Stimulated activated CD4-positive, alpha-beta T cell treated with anti-CD3 and anti-CD28 coated beads, Interleukin-1b, Interleukin-23, amount 100 ng/mL, for 48 hours (primary cell): ENCODE measurements around the gene PCDHA3.
"Not testable (repeated sequence)": the region's sequence is repeated elsewhere in the genome, so short reads cannot be mapped to it uniquely, and the experiment has no call there.

ENCODE experiments used
- DNase-seq: peaks from one replicate; pipeline ENCODE4 v3.0.0-alpha.2; 2020

The PCDHA3 gene

DNA sequence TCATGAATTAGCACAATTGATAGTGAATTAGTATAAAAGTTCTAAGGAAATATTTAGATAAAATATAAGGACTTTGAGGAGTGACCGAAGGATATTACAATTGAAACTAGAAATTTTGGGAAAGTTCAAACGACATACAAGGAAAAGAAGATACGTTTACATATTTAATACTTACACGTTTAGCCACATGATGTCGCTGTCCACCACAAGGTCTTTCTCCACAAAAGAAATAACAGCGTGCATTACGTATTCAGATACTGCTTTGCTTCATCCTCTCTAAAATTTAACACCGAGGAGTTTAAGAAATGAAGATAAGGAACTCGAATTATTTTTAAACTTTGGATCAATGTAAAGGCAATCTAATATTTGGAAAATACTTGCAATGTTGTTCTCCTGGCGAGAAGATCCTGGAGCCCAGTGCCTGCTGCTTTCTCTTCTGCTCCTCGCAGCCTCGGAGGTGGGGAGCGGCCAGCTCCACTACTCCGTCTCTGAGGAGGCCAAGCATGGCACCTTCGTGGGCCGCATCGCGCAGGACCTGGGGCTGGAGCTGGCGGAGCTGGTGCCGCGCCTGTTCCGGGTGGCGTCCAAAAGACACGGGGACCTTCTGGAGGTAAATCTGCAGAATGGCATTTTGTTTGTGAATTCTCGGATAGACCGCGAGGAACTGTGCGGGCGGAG lies at the start of gene PCDHA3:
Gene PCDHA3, plus strand, starts transcription at position 242 of the 678 bp plus-strand sequence.
- no peak for DNase-seq

DNA sequence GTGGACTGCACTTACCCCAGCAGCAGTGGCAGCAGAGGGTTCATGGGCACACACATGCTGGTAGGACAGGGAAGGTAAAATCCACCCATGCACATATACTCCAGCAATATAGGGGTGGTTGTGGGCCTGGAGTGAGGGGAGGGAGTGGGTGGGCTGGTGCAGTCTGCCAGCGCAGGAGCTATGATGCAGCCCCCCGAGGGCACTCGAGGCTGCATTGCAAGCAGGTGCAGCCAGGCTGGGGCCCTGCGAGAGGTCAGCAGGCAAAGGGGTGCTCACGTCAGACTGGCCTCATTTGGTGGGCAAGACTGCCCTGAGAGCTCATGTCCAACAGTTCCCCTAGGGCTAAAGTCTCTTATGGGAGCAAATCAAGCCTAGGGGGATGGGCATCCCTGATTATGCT lies 47.3 kb upstream of the PCDHA3 start:
- DNase-seq = no peak

DNA sequence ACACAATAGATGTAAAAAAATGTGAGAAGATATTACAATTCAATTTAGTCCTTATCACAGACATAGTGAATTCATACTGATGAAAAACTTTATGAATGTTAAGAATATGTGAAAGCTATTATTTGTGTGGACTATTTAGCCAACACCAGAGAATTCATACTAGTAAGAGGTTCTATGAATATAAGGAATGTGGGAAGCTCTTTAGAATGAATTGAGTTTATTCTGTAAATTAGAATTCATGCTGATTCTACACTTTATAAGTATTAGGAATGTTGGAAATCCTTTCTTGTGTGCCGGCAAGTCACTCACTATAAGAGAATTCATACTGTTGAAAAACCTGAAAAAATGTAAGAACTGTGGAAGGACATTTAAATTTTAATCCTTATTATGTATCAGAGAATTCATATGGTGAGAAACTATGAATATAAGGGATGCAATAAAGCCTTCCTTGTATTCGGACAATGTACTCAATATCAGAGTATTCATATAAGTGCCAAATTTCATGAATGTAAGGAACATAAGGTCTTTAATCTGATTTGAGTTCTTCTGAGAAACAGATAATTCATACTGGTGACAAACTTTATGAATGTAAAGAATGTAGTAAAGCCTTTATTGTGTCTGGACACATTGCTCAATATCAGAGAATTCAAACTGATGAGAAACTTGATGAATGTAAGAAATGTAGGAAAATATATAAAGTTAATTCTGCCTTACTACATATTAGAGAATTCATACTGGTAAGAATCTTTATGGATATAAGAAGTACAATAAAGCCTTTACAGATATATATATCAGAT lies 36.5 kb upstream of the PCDHA3 start:
- no peak for DNase-seq

DNA sequence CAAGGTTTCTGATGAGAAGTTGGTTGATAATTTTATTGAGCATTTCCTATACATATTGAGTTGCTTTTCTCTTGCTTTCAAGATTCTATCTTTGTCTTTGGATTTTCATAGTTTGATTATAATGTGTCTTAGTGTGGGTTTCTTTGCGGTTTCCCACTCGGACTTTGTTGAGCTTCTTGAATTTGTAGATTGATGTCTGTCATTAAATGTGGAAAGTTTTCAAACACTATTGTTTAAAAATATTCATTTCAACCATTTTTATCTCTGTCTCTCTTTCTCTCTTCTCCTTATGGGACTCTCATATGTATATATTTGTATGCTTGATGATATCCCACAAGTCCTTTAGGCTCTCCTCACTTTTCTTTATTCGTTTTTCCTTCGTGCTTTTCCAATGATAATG lies 33.4 kb upstream of the PCDHA3 start:
- no peak for DNase-seq

DNA sequence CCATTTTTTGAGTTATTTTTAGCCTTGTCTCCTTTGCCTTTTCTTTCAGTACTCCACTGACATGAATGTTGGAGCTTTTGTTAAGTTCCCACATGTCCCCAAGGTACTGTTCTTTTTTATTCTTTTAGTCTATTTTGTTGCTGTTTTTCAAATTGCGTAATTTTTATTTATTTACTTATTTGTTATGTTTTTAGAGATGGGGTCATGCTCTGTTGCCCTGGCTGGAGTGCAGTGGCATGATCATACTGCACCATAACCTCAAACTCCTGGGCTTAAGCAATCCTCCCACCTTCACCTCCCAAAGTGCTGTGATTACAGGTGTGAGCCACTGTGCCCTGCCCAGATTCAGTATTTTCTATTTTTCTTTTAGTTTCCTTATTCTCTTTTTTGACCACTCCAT lies 20.3 kb upstream of the PCDHA3 start:
- DNase-seq = no peak

DNA sequence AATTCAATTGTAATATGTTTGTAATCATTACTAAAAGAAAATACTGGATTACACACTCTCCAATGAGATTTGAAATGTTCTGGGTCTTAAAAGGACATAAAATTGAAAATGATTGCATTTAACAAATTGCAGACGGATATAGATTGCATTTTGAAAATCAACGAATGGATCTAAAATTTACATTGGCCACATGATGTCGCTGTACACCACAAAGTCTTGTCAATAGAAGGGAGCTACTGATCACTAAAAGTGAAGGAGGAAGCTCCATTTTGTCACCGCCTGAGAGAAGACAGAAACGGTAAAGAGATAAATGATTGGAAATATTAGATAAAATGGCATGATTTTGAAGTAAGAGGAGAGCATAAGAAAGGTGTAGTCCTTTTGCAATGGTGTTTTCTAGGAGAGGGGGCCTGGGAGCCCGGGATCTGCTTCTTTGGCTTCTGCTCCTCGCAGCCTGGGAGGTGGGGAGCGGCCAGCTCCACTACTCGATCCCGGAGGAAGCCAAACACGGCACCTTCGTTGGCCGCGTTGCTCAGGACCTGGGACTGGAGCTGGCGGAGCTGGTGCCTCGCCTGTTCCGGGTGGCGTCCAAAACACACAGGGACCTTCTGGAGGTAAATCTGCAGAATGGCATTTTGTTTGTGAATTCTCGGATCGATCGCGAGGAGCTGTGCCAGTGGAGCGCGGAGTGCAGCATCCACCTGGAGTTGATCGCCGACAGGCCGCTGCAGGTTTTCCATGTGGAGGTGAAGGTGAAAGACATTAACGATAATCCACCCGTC lies 14.8 kb upstream of the PCDHA3 start, which contains the start of gene PCDHA1:
Gene PCDHA1, plus strand, starts transcription at position 236 of the 782 bp plus-strand sequence.
- no peak for DNase-seq

DNA sequence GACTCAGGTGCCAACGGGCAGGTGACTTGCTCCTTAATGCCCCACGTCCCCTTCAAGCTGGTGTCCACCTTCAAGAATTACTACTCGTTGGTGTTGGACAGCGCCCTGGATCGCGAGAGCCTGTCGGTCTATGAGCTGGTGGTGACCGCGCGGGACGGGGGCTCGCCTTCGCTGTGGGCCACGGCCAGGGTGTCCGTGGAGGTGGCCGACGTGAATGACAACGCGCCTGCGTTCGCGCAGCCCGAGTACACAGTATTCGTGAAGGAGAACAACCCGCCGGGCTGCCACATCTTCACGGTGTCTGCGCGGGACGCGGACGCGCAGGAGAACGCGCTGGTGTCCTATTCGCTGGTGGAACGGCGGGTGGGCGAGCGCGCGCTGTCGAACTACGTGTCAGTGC lies 13.4 kb upstream of the PCDHA3 start:
- DNase-seq = not testable (repeated sequence)

DNA sequence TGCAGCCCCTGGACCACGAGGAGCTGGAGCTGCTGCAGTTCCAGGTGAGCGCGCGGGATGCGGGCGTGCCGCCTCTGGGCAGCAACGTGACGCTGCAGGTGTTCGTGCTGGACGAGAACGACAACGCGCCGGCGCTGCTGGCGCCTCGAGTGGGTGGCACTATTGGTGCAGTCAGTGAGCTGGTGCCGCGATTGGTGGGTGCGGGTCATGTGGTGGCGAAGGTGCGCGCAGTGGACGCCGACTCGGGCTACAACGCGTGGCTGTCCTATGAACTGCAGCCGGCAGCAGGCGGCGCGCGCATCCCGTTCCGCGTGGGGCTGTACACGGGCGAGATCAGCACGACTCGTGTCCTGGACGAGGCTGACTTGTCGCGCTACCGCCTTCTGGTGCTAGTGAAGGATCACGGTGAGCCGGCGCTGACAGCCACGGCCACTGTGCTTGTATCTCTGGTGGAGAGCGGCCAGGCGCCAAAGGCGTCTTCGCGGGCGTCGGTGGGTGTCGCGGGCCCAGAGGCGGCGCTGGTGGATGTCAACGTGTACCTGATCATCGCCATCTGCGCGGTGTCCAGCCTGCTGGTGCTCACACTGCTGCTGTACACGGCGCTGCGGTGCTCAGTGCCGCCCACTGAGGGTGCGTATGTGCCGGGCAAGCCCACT lies 12.9 kb upstream of the PCDHA3 start:
- DNase-seq = not testable (repeated sequence)

DNA sequence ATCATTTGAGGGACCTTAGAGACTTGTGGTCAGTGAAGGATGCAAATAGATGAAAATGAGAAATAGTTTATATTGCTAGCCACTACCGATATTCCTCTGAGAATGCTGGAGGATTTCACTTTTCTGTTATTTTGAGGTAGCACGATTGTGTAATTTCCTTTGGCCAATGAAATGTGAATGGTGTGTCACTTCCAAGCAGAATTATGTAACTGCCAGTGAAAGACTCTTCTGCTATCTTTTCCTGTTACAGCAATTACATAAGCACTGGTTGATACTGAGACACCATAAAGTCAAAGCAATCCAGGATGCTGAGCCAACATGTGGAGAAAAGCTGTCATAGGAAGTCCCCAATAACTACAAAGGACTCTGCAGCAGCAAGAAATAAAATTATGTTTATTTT lies 9.8 kb upstream of the PCDHA3 start:
- no peak for DNase-seq

DNA sequence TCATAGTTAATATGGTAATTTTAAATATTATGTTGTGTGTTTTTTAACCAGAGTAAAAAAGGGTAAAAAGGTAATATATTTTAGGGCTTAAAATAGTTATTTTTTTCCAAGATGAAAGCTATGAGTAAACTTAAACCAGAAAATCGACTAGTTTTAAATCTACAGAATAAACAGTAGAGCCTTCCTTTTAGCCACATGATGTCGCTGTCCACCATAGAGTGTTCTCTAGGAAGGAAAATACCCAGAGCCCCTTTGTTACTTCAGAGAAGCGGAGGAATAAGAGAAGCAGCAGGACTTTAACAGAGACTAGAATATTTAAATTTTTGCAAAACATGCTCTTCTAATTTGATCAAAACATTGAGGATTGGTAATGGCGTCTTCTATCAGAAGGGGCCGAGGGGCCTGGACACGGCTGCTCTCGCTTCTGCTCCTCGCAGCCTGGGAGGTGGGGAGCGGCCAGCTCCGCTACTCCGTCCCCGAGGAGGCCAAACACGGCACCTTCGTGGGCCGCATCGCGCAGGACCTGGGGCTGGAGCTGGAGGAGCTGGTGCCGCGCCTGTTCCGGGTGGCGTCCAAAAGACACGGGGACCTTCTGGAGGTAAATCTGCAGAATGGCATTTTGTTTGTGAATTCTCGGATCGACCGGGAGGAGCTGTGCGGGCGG lies 6.1 kb upstream of the PCDHA3 start, which contains the start of gene PCDHA2:
Gene PCDHA2, plus strand, starts transcription at position 258 of the 664 bp plus-strand sequence.
- DNase-seq = no peak

DNA sequence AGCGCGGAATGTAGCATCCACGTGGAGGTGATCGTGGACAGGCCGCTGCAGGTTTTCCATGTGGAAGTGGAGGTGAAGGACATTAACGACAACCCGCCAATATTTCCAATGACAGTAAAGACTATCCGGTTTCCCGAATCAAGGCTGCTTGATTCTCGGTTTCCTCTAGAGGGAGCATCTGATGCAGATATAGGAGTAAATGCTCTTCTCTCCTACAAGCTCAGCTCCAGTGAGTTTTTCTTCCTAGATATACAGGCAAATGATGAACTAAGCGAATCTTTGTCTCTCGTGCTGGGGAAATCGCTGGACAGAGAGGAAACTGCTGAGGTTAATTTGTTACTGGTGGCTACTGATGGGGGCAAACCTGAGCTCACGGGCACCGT lies 5.6 kb upstream of the PCDHA3 start:
- no peak for DNase-seq

DNA sequence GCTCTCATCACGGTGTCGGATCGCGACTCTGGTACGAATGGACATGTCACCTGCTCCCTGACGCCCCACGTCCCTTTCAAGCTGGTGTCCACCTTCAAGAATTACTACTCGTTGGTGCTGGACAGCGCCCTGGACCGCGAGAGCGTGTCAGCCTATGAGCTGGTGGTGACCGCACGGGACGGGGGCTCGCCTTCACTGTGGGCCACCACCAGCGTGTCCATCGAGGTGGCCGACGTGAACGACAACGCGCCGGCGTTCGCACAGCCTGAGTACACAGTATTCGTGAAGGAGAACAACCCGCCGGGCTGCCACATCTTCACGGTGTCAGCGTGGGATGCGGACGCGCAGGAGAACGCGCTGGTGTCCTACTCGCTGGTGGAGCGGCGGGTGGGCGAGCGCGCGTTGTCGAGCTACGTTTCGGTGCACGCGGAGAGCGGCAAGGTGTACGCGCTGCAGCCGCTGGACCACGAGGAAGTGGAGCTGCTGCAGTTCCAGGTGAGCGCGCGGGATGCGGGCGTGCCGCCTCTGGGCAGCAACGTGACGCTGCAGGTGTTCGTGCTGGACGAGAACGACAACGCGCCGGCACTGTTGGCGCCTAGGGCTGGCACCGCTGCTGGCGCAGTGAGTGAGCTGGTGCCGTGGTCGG lies 4.7 kb upstream of the PCDHA3 start:
- DNase-seq = not testable (repeated sequence)

DNA sequence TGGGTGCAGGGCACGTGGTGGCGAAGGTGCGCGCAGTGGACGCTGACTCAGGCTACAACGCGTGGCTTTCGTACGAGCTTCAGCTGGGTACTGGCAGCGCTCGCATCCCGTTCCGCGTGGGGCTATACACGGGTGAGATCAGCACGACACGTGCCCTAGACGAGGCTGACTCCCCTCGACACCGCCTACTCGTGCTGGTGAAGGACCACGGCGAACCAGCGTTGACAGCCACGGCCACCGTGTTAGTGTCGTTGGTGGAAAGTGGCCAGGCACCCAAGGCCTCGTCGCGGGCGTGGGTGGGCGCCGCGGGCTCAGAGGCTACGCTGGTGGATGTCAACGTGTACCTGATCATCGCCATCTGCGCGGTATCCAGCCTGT lies 4.2 kb upstream of the PCDHA3 start:
- no peak for DNase-seq

DNA sequence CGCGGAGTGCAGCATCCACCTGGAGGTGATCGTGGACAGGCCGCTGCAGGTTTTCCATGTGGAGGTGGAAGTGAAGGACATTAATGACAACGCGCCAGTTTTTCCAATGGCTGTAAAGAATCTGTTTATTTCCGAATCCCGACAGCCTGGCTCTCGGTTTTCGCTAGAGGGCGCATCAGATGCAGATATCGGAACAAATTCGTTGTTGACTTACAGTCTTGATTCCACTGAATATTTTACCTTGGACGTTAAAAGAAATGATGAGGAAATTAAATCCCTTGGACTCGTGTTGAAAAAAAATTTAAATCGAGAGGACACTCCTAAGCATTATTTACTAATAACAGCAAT lies 611 bp downstream of the PCDHA3 start:
- no peak for DNase-seq

DNA sequence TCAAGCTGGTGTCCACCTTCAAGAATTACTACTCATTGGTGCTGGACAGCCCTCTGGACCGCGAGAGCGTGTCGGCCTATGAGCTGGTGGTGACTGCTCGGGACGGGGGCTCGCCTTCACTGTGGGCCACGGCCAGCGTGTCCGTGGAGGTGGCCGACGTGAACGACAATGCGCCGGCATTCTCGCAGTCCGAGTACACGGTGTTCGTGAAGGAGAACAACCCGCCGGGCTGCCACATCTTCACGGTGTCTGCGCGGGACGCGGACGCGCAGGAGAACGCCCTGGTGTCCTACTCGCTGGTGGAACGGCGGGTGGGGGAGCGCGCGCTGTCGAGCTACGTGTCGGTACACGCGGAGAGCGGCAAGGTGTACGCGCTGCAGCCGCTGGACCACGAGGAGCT lies 1.5 kb downstream of the PCDHA3 start:
- DNase-seq = not testable (repeated sequence)

DNA sequence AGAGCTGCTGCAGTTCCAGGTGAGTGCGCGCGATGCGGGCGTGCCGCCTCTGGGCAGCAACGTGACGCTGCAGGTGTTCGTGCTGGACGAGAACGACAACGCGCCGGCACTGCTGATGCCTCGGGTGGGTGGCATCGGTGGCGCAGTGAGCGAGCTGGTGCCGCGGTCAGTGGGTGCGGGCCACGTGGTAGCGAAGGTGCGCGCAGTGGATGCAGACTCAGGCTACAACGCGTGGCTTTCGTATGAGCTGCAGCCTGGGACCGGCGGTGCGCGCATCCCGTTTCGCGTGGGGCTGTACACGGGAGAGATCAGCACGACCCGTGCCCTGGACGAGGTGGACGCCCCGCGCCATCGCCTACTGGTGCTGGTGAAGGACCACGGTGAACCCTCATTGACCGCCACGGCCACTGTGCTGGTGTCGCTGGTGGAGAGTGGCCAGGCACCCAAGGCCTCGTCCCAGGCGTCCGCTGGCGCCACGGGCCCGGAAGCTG lies 2.0 kb downstream of the PCDHA3 start:
- no peak for DNase-seq

DNA sequence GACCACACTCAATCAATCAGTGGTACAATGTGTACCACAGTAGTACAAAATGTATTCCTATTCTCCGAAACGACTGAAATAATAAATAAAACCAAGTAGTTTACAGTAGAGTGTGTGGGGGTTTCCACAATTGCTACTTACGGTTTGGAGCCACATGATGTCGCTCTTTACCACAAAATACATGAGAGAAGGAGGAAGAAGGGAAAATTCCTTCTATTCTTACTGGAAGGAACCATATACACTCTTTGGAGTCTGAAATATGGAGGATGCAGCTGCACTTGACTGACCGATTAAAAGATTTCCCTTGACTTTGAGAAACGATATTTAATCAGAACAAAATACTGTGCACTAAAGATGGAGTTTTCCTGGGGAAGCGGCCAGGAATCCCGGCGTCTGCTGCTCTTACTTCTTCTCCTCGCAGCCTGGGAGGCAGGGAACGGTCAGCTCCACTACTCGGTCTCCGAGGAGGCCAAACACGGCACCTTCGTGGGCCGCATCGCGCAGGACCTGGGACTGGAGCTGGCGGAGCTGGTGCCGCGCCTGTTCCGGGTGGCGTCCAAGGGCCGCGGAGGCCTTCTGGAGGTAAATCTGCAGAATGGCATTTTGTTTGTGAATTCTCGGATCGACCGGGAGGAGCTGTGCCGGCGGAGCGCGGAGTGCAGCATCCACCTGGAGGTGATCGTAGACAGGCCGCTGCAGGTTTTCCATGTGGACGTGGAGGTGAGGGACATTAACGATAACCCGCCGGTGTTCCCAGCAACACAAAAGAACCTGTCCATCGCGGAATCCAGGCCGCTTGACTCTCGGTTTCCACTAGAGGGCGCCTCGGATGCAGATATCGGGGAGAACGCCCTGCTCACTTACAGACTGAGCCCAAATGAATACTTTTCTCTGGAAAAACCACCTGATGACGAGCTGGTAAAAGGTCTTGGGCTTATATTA lies 6.2 kb downstream of the PCDHA3 start, which contains the start of gene PCDHA4:
Gene PCDHA4, plus strand, starts transcription at position 235 of the 942 bp plus-strand sequence.
- no peak for DNase-seq

DNA sequence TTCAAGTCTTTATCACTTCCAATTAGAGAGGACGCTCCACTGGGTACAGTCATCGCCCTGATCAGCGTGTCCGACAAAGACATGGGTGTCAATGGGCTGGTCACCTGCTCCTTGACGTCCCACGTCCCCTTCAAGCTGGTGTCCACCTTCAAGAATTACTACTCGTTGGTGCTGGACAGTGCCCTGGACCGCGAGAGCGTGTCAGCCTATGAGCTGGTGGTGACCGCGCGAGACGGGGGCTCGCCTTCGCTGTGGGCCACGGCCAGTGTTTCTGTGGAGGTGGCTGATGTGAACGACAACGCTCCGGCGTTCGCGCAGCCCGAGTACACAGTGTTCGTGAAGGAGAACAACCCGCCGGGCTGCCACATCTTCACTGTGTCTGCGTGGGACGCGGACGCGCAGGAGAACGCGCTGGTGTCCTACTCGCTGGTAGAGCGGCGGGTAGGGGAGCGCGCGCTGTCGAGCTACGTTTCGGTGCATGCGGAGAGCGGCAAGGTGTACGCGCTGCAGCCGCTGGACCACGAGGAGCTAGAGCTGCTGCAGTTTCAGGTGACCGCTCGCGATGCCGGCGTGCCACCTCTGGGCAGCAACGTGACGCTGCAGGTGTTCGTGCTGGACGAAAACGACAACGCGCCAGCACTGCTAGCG lies 7.5 kb downstream of the PCDHA3 start:
- not testable (repeated sequence) for DNase-seq

DNA sequence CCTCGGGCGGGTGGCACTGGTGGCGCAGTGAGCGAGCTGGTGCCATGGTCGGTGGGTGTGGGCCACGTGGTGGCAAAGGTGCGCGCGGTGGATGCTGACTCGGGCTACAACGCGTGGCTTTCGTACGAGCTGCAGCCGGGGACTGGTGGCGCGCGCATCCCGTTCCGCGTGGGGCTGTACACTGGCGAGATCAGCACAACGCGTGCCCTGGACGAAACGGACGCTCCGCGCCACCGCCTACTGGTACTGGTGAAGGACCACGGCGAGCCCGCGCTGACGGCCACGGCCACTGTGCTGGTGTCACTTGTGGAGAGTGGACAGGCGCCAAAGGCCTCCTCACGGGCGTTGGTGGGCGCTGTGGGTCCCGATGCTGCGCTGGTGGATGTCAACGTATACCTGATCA lies 8.0 kb downstream of the PCDHA3 start:
- DNase-seq = no peak
